NCI-H1694 (cell line): Measurements from ENCODE around the gene PLCD3.

Experiments
- DNase-seq: peaks from one replicate; lab custom pipeline; 2025; lab: John Stamatoyannopoulos, UW

The PLCD3 gene

DNA sequence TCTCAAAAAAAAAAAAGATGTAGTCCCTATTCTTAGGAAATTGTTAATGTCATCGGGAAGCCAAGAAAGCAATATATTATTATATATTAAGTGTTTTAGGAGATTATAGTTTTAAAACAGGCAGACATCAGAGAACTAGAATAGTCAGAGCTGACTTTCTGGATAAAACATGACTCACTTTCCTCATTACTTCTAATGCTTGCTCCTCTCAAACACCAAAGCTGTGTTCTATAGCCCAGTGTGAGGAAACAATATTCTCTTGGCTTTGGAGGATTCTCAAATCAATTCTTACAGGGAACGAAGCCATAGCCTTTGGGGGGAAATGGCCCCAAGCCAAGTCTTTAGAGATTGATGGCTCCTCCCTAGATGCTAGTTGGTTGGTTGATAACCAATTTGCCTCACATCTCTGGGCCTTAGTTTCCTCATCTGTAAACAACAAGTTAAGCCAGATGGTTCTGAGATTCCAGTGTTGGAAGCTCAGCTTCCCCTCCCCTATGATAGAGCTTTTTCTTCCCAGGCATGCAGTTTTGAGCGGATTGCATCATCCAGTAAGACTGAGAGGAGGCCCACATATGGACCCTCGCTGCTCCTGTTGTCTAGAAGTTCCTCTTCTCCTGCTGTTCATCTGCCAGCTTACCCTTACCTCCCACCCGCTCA is 58.8 kb downstream of the PLCD3 start:
- DNase-seq, result peak; percentile 8

- no peak for DNase-seq
Measured at GRCh38 chr17:45070809-45071208, 61.5 kb downstream of the PLCD3 start.

- DNase-seq, result no peak
Measured at GRCh38 chr17:45070001-45070400, 62.3 kb downstream of the PLCD3 start.

DNA sequence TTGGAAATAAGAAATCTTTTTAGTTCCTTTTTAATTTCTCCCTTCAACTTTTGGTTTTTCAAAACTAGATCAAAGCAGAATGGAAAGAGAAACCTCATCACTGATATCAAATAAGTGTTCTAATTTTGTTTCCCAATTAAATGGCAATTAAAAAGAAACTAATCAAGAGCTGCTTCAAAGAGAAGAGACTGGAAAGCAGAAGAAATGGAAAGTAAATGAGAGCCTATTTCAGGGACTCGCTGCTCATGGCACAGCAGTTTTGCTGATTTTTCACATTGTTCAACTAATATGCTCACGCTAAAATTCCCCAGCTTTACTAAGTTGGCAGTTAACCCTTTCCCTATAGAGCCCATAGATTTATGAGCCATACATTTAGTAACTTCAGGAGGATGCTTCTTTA is 64.7 kb downstream of the PLCD3 start:
- DNase-seq, result no peak

GRCh38 chr17:45063198-45063597 is 69.1 kb downstream of the PLCD3 start:
- DNase-seq, result no peak

- DNase-seq, result no peak
Measured at GRCh38 chr17:45061606-45062205, 70.6 kb downstream of the PLCD3 start.

DNA sequence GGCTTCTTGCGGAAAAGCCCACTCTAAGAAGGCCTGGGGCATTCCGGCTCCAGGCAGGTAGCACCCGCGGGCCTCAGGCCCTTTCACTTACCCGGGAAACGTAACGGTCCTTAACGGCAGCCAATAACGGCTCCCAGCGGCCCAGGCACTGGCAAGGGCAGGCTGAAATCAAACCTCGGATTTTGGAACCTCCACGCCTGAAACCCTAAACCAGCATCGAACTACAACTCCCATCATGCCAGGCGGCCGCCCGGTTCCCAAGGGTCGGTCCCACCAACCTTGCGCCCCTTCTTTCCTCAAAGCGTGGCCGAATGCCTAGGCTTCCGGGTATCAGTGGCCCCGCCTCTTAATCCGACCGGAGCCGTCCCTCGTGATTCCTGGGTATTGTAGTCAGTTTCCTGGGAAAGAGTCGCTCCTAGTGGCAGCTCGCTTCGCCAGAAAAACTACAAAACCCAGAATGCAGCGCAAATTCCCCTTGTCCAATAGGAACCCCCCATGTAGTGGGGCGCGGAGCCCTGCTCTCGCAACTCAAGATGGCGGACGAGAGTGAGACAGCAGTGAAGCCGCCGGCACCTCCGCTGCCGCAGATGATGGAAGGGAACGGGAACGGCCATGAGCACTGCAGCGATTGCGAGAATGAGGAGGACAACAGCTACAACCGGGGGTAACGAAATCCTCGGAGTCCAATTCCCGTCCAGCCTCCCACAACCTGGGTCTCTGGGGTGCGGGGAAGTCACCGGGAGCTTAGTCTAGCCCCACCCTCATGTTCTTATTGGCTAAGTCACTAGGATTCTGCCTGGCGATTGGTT is 71.3 kb downstream of the PLCD3 start, which contains the start of gene NMT1:
Gene NMT1, plus strand, starts transcription at position 521 of the 809 bp plus-strand sequence. Its CDS starts 13 bp downstream, at position 534.
- DNase-seq, result peak; percentile 100

- DNase-seq, result no peak
Measured at GRCh38 chr17:45060382-45060796, 71.9 kb downstream of the PLCD3 start.
